HepG2 (cell line): ENCODE measurements around the gene HDAC10. TPM values are rescaled to one million over a fixed set of nuclear protein-coding genes. Genes with fewer than 3 reads are reported as not detected.
A peak's percentile ranks its signal among the peaks of the same experiment; 100 is the strongest.

ENCODE experiments used
- ATAC-seq: fragments of 200-7000 bp; cut with Tn5 transposase; 3 replicates; pipeline ENCODE4 v1.9.1; 2020; ENCODE audit warnings: mild to moderate bottlenecking, moderate library complexity
- Bru-seq: library from RNA; stranded (reverse); fragments of 400-500 nt; gene quantifications from one replicate; lab custom pipeline; 2021; lab: Mats Ljungman, UMichigan
- BruChase-seq, 2 experiments: library from RNA; stranded (reverse); fragments of 400-500 nt; gene quantifications; one replicate each; lab custom pipeline; 2021; lab: Mats Ljungman, UMichigan
- BruUV-seq: library from RNA; stranded (reverse); fragments of 400-500 nt; replicated peaks from 2 replicates; lab custom pipeline; 2021; lab: Mats Ljungman, UMichigan
- CTCF ChIA-PET: fragments of 300-600 bp; formaldehyde crosslinking; extraction: SDS; loops from one replicate; lab custom pipeline; 2021; ENCODE audit warnings: low total read pairs, inconsistent platforms, low intra/inter-chr PET ratio; lab: Yijun Ruan, JAX
- POLR2A ChIA-PET: fragments of 350-600 bp; sonication (Branson Sonifier 250); formaldehyde crosslinking; loops from one replicate; lab custom pipeline; 2020; ENCODE audit warnings: antibody characterized with exemption, inconsistent platforms; lab: Yijun Ruan, JAX
- DNase-seq: peaks from one replicate; pipeline ENCODE4 v3.0.0-alpha.2; 2015; ENCODE audit warnings: low spot score
- FAIRE-seq: peaks from 3 replicates; lab custom pipeline; 2011; peaks lifted over from hg19 to GRCh38; lab: Jason Lieb, UNC
- H2AFZ ChIP-seq: one replicate; pipeline ENCODE4 v1.6.1; 2011; ENCODE audit warnings: low read length, inconsistent platforms
- H3K27ac ChIP-seq: fragments of 300-600 bp; 3 replicates; pipeline ENCODE4 v1.8.0; 2011; ENCODE audit warnings: mixed run types, mild to moderate bottlenecking, mixed read lengths, low read length, inconsistent platforms; ENCODE audit not compliant: insufficient read depth; ENCODE audit errors: extremely low read length
- H3K27me3 ChIP-seq, 2 experiments: fragments of 200-600 bp in 1 of 2; 2 replicates in 1 of 2; 3 replicates in 1 of 2; pipeline versions ENCODE4 v1.6.0 to v1.8.0; 2011; ENCODE audit warnings: low read length in 2 of 2, mild to moderate bottlenecking in 2 of 2, moderate library complexity in 2 of 2, inconsistent platforms in 1 of 2; ENCODE audit not compliant: insufficient read depth in 2 of 2, control insufficient read depth in 1 of 2
- H3K36me3 ChIP-seq, 2 experiments: fragments of 200-600 bp in 1 of 2; replicated peaks in 1 of 2; 2 replicates in 1 of 2; 3 replicates in 1 of 2; pipeline versions ENCODE4 v1.5.1 to v1.8.0; 2011; ENCODE audit warnings: low read length in 2 of 2, inconsistent platforms in 1 of 2; ENCODE audit not compliant: insufficient read depth in 2 of 2, control insufficient read depth in 1 of 2
- H3K4me1 ChIP-seq: 2 replicates; pipeline ENCODE4 v1.5.1; 2012; ENCODE audit warnings: low read length, inconsistent platforms; ENCODE audit not compliant: insufficient read depth
- H3K4me2 ChIP-seq: 2 replicates; pipeline ENCODE4 v1.6.0; 2011; ENCODE audit warnings: low read depth, low read length, inconsistent platforms
- H3K4me3 ChIP-seq, 3 experiments: fragments of 200-600 bp in 1 of 3; sonication (generic), shearing (Covaris generic) in 1 of 3; replicated peaks in 1 of 3; 2 replicates each; pipeline ENCODE4 v1.5.1; 2011 to 2016; ENCODE audit warnings: low read length in 3 of 3, inconsistent platforms in 2 of 3, low read depth in 2 of 3, mild to moderate bottlenecking in 2 of 3, control low read depth in 1 of 3, mixed read lengths in 1 of 3; ENCODE audit not compliant: insufficient read depth in 1 of 3
- H3K79me2 ChIP-seq: one replicate; pipeline ENCODE4 v1.6.1; 2011; ENCODE audit warnings: low read length, inconsistent platforms; ENCODE audit not compliant: insufficient read depth
- H3K9ac ChIP-seq: 2 replicates; pipeline ENCODE4 v1.6.0; 2011; ENCODE audit warnings: mild to moderate bottlenecking, low read depth, low read length, inconsistent platforms; ENCODE audit not compliant: insufficient read depth
- H3K9me3 ChIP-seq: 2 replicates; pipeline ENCODE4 v1.5.1; 2012; ENCODE audit warnings: mild to moderate bottlenecking, low read length
- H4K20me1 ChIP-seq: 2 replicates; pipeline ENCODE4 v1.6.0; 2011; ENCODE audit warnings: inconsistent platforms, mild to moderate bottlenecking, low read length, moderate library complexity; ENCODE audit not compliant: insufficient read depth
- BRCA1 ChIP-seq: sonication (generic); formaldehyde crosslinking; IDR thresholded peaks from 2 replicates; pipeline ENCODE4 v1.4.0; 2020; ENCODE audit warnings: missing genetic modification reagents
- CHD4 ChIP-seq: fragments of 200-600 bp; sonication (generic); IDR thresholded peaks from 2 replicates; pipeline ENCODE4 v1.7.0; 2017; ENCODE audit warnings: mild to moderate bottlenecking, low read length, borderline replicate concordance
- HOXA3 ChIP-seq: sonication (generic); formaldehyde crosslinking; IDR thresholded peaks from 2 replicates; pipeline ENCODE4 v1.5.0; 2020; ENCODE audit warnings: missing genetic modification reagents
- KLF15 ChIP-seq: sonication (generic); formaldehyde crosslinking; IDR thresholded peaks from 2 replicates; pipeline ENCODE4 v1.8.1; 2023; ENCODE audit warnings: borderline replicate concordance, mild to moderate bottlenecking, inconsistent platforms, missing genetic modification reagents, mixed read lengths
- RBM22 ChIP-seq: fragments of 200-400 bp; formaldehyde crosslinking; optimal IDR thresholded peaks from 2 replicates; pipeline ENCODE3; 2017; ENCODE audit warnings: mild to moderate bottlenecking, low read length, moderate library complexity
- SNRNP70 ChIP-seq: fragments of 200-400 bp; formaldehyde crosslinking; IDR thresholded peaks from 2 replicates; pipeline ENCODE4 v1.6.1; 2017; ENCODE audit warnings: mild to moderate bottlenecking, low read depth, low read length, moderate library complexity
- TRIM24 ChIP-seq: sonication (generic); formaldehyde crosslinking; IDR thresholded peaks from 2 replicates; pipeline ENCODE4 v1.8.0; 2022; ENCODE audit warnings: mild to moderate bottlenecking, missing genetic modification reagents
- ZFP62 ChIP-seq: sonication (generic); formaldehyde crosslinking; IDR thresholded peaks from 2 replicates; pipeline ENCODE4 v1.4.0; 2020; ENCODE audit warnings: missing genetic modification reagents
- ZNF230 ChIP-seq: sonication (generic); formaldehyde crosslinking; IDR thresholded peaks from 2 replicates; pipeline ENCODE4 v1.4.0; 2020; ENCODE audit warnings: mild to moderate bottlenecking, missing genetic modification reagents
- ZNF30 ChIP-seq: sonication (generic); formaldehyde crosslinking; IDR thresholded peaks from 2 replicates; pipeline ENCODE4 v1.5.0; 2020; ENCODE audit warnings: mild to moderate bottlenecking, missing genetic modification reagents
- ZNF574 ChIP-seq: sonication (generic); formaldehyde crosslinking; IDR thresholded peaks from 2 replicates; pipeline ENCODE4 v1.4.0; 2020; ENCODE audit warnings: missing genetic modification reagents
- ZNF670 ChIP-seq: sonication (generic); formaldehyde crosslinking; IDR thresholded peaks from 2 replicates; pipeline ENCODE4 v1.8.0; 2022; ENCODE audit warnings: mild to moderate bottlenecking, missing genetic modification reagents, borderline replicate concordance
- ZNF772 ChIP-seq: sonication (generic); formaldehyde crosslinking; IDR thresholded peaks from 2 replicates; pipeline ENCODE4 v1.5.0; 2020; ENCODE audit warnings: mild to moderate bottlenecking, missing genetic modification reagents
- WGBS: methylation state at CpG from one replicate; pipeline ENCODE4 v1.1.6; 2017; ENCODE audit warnings: low lambda C conversion rate; 5-methylcytosine and 5-hydroxymethylcytosine counted together
- in situ Hi-C: cut with HindIII; loops from 2 replicates; pipeline ENCODE4 v1.10.0; 2017; ENCODE audit warnings: low pct_unique_long_range_greater_than_20kb; ENCODE audit not compliant: extremely low pct_ligation_motif_present
- intact Hi-C: fragments of 100-400 bp; cut with micrococcal nuclease; formaldehyde crosslinking; loops from one replicate; pipeline ENCODE4 v1.10.0; 2022; ENCODE audit not compliant: unreplicated experiment
- long read RNA-seq, 2 experiments: library from RNA in 1 of 2; library from polyadenylated mRNA in 1 of 2; stranded (forward) in 1 of 2; unstranded in 1 of 2; transcript quantifications; one replicate each; pipeline ENCODE4 v2.0.0, GENCODE V29; 2019 to 2022
- polyA minus RNA-seq, 3 experiments: library from RNA; depleted of rRNA, polyadenylated mRNA; stranded (reverse); fragments of >200 nt; gene quantifications; 2 replicates each; pipeline ENCODE4 v1.2.3, GENCODE V29; 2011; ENCODE audit warnings: low replicate concordance in 1 of 3
- polyA plus RNA-seq, 8 experiments: library from polyadenylated mRNA; depleted of rRNA in 3 of 8; stranded (reverse) in 7 of 8; unstranded in 1 of 8; fragments of >200 nt; fragmentation: Illumina TruSeq in 4 of 8; extraction: Trizol in 4 of 8; gene quantifications; 2 replicates each; pipeline versions ENCODE4 v1.2.1 to v1.2.3, GENCODE V29; 2011 to 2016; ENCODE audit warnings: low read depth in 4 of 8, missing spikeins in 1 of 8, mixed read lengths in 1 of 8; ENCODE audit not compliant: insufficient read depth in 1 of 8
- total RNA-seq, 5 experiments: library from RNA; depleted of rRNA; stranded (reverse); fragments of >200 nt; fragmentation: Illumina TruSeq; extraction: Trizol; gene quantifications; 2 replicates each; pipeline ENCODE4 v1.2.3, GENCODE V29; 2016; ENCODE audit warnings: low read depth in 1 of 5
- TF ChIP-seq, protein P1 (sequence below): sonication (generic); formaldehyde crosslinking; IDR thresholded peaks from 2 replicates; pipeline ENCODE4 v1.5.0; 2020; ENCODE audit warnings: missing genetic modification reagents

HDAC10 gene
- total RNA-seq (2016; rRNA removed; fragmentation: Illumina TruSeq; extraction: Trizol) (4.0 and 13.9 TPM in 2 replicates), polyA plus RNA-seq (2011; rRNA removed) (14.9 and 19.7 TPM in 2 replicates), polyA minus RNA-seq (2011; rRNA and poly(A)+ RNA removed; ENCODE audit: low replicate concordance) (7.7 and 20.9 TPM in 2 replicates), Bru-seq, nascent RNA (percentile 55 among the genes with signal in this experiment), BruChase-seq, experiment 1, labeled RNA remaining after a 6-hour chase (percentile 84 among the genes with signal in this experiment), BruChase-seq, experiment 2, labeled RNA remaining after a 2-hour chase (percentile 71 among the genes with signal in this experiment)
- total RNA-seq (2016; cell fraction: cytosol; rRNA removed; fragmentation: Illumina TruSeq; extraction: Trizol; ENCODE audit: low read depth): 7.1 and 8.7 TPM in 2 replicates
- 4.1 and 13.9 TPM in 2 replicates for total RNA-seq (2016; cell fraction: insoluble cytoplasmic fraction; rRNA removed; fragmentation: Illumina TruSeq; extraction: Trizol)
- 4.4 and 4.6 TPM in 2 replicates for total RNA-seq (2016; cell fraction: membrane; rRNA removed; fragmentation: Illumina TruSeq; extraction: Trizol)
- 23.1 and 23.7 TPM in 2 replicates for total RNA-seq (2016; cell fraction: nucleus; rRNA removed; fragmentation: Illumina TruSeq; extraction: Trizol)
- polyA plus RNA-seq (2011; cell fraction: cytosol; rRNA removed): 1.8 and 3.9 TPM in 2 replicates
- polyA plus RNA-seq (2011; cell fraction: nucleus; rRNA removed): 257 and 366 TPM in 2 replicates
- polyA plus RNA-seq (2012): 15.0 and 23.8 TPM in 2 replicates
- polyA plus RNA-seq (2016; cell fraction: cytosol; fragmentation: Illumina TruSeq; extraction: Trizol; ENCODE audit: low read depth): 0.86 TPM in 2 replicates
- 3.2 and 5.7 TPM in 2 replicates for polyA plus RNA-seq (2016; cell fraction: insoluble cytoplasmic fraction; fragmentation: Illumina TruSeq; extraction: Trizol; ENCODE audit: low read depth)
- polyA plus RNA-seq (2016; cell fraction: membrane; fragmentation: Illumina TruSeq; extraction: Trizol; ENCODE audit: low read depth): 2.1 TPM in 2 replicates
- polyA plus RNA-seq (2016; cell fraction: nucleus; fragmentation: Illumina TruSeq; extraction: Trizol; ENCODE audit: insufficient read depth, low read depth): 72.4 and 82.8 TPM in 2 replicates
- 3.9 and 4.2 TPM in 2 replicates for polyA minus RNA-seq (2011; cell fraction: cytosol; rRNA and poly(A)+ RNA removed)
- 34.9 and 37.9 TPM in 2 replicates for polyA minus RNA-seq (2011; cell fraction: nucleus; rRNA and poly(A)+ RNA removed)
- long read RNA-seq, experiment 1, partial matches to known transcripts: 1 of 1 reads
- long read RNA-seq, experiment 1, other reads (novel, unspliced or antisense): 0 of 1 reads
- long read RNA-seq, experiment 2, transcript HDAC10-201 (20 exons, 2,687 nt): major isoform, 8 of 27 reads
- long read RNA-seq, experiment 2, partial matches to known transcripts: 7 of 27 reads
- long read RNA-seq, experiment 2, other reads (novel, unspliced or antisense): 11 of 27 reads

GRCh38 chr22:50250555-50251476, at the start of gene HDAC10:
TSS of gene HDAC10 (minus strand) at chr22:50251265. CDS start at chr22:50251032, 233 bp downstream.
- TSS peak; percentile 42 for BruUV-seq
- Histone ChIP-seq H2AFZ (no peak within 1 kb of the TSS), H3K4me1 (peaks cover 45% of the 10 kb centered on the region), H3K9me3 (no peaks in the 10 kb centered on the region), H3K9ac (peak within 1 kb of the TSS; percentile 84), H4K20me1 (no peaks in the 10 kb centered on the region), H3K27ac (peak within 1 kb of the TSS; percentile 76), H3K79me2 (peaks cover 8% of the 10 kb centered on the region), H3K4me3 (peak within 1 kb of the TSS; percentile 68 to 92 (median 84)), H3K36me3 (peaks cover 4 to 10% of the 10 kb centered on the region in 2 experiments; a peak in 3 of 5 replicates), H3K27me3 (no peaks in the 10 kb centered on the region), H3K4me2 (peak within 1 kb of the TSS; percentile 96)
- no peak for FAIRE-seq
- POLR2A ChIA-PET: interaction anchor here (0.6 to 2.3 kb wide), 19 partner anchors 8 to 275 kb away, joined by 3 to 14 read pairs (median 5); partner anchors contain the start of genes DENND6B, LMF2, MAPK12 and NCAPH2
- peak; percentile 56 for DNase-seq
- peak; percentile 83 for ATAC-seq
- in situ Hi-C loops (no loop called here), intact Hi-C loops (no loop called here)
- WGBS: 0% methylated on average over 3 of the region's 81 CpGs
- CTCF ChIA-PET: interaction anchor here (0.6 to 1.5 kb wide), 5 partner anchors 23 to 248 kb away, joined by 3 to 6 read pairs (median 3); no protein-coding TSS in a partner anchor
- TF ChIP-seq TRIM24 (CRISPR knock-in tag) (no peak), ZNF30 (CRISPR knock-in tag) (peak; percentile 87), ZNF772 (CRISPR knock-in tag) (peak; percentile 28; the same call in 1 of the 2 replicates), HOXA3 (peak; percentile 49; the same call in 1 of the 2 replicates), ZNF230 (CRISPR knock-in tag) (peak; percentile 60; the same call in 1 of the 2 replicates), KLF15 (CRISPR knock-in tag) (0 out of 2 replicates have a peak, but pooled peaks have one; percentile 31), BRCA1 (CRISPR knock-in tag) (no peak), ZNF670 (CRISPR knock-in tag) (no peak), CHD4 (no peak), RBM22 (no peak), SNRNP70 (no peak), ZNF574 (peak; percentile 63; the same call in 1 of the 2 replicates), ZFP62 (CRISPR knock-in tag) (no peak)
- TF ChIP-seq, protein P1, sequence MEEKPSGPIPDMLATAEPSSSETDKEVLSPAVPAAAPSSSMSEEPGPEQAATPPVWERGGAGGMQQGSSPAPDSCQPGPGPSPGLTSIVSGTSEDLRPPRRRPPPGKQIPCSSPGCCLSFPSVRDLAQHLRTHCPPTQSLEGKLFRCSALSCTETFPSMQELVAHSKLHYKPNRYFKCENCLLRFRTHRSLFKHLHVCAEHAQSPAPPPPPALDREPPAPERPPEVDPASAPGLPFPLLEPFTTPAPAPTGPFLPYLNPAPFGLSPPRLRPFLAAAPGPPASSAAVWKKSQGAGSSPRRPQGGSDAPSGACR (CRISPR knock-in tag): peak; percentile 86
